ENCODE data around the gene IREB2.

The IREB2 gene

GRCh38 chr15:78542647-78543046, 104.6 kb downstream of the IREB2 start:
- H3K9ac ChIP-seq (ENCODE audit: low read length) = no peak overlapping the region

GRCh38 chr15:78550194-78550593, 112.2 kb downstream of the IREB2 start:
- H3K4me2 ChIP-seq (ENCODE audit: low read depth, low read length, poor library complexity, severe bottlenecking) = no peak overlapping the region
- H3K27ac ChIP-seq (ENCODE audit: low read depth, low read length) = no peak overlapping the region
- no peaks in the 10 kb centered on the region for H3K9me2 ChIP-seq (replicated peaks; ENCODE audit: insufficient read depth, low read length)
- H3K4me3 ChIP-seq (ENCODE audit: insufficient read depth, low read length, poor library complexity, severe bottlenecking) = no peak overlapping the region
- H3K27me3 ChIP-seq (ENCODE audit: low read length) = no peaks in the 10 kb centered on the region
- H2AFZ ChIP-seq (ENCODE audit: low read depth, low read length, severe bottlenecking) = no peak overlapping the region
- H3K79me2 ChIP-seq (ENCODE audit: insufficient read depth, low read length) = no peaks in the 10 kb centered on the region
- 0 out of 2 replicates have a peak, but pooled peaks cover 6% of the 10 kb centered on the region for H4K20me1 ChIP-seq (ENCODE audit: low read depth, low read length)
- H3F3A ChIP-seq (ENCODE audit: insufficient read depth) = 0 out of 2 replicates have a peak, but pooled peaks cover 4% of the 10 kb centered on the region
- peaks cover 29% of the 10 kb centered on the region for H3K36me3 ChIP-seq (ENCODE audit: low read length)
- no peak for TF ChIP-seq CTCF (IDR thresholded peaks at IDR 0.05; ENCODE audit: insufficient read depth, low read length, poor library complexity, severe bottlenecking)
- no peak for TF ChIP-seq EZH2phosphoT487 (conservative IDR thresholded peaks at IDR 0.05; ENCODE audit: low read length)
- H3K9me3 ChIP-seq (ENCODE audit: insufficient read depth, low read length) = no peaks in the 10 kb centered on the region
- H3K9ac ChIP-seq (ENCODE audit: low read length) = no peak overlapping the region

More at GRCh38 chr15:78542647-78543046, 104.6 kb downstream of the IREB2 start:
- Histone ChIP-seq H3K36me3 (ENCODE audit: low read length) (peaks cover 41% of the 10 kb centered on the region), H3K9me2 (replicated peaks; ENCODE audit: insufficient read depth, low read length) (no peaks in the 10 kb centered on the region), H3K9me3 (ENCODE audit: insufficient read depth, low read length) (no peaks in the 10 kb centered on the region), H2AFZ (ENCODE audit: low read depth, low read length, severe bottlenecking) (no peak overlapping the region), H3K27ac (ENCODE audit: low read depth, low read length) (no peak overlapping the region), H3K79me2 (ENCODE audit: insufficient read depth, low read length) (peaks cover 32% of the 10 kb centered on the region), H3K27me3 (ENCODE audit: low read length) (no peaks in the 10 kb centered on the region), H4K20me1 (ENCODE audit: low read depth, low read length) (0 out of 2 replicates have a peak, but pooled peaks cover 9% of the 10 kb centered on the region), H3K4me3 (ENCODE audit: insufficient read depth, low read length, poor library complexity, severe bottlenecking) (no peak overlapping the region), H3K4me2 (ENCODE audit: low read depth, low read length, poor library complexity, severe bottlenecking) (no peak overlapping the region), H3F3A (ENCODE audit: insufficient read depth) (no peaks in the 10 kb centered on the region)
- TF ChIP-seq CTCF (IDR thresholded peaks at IDR 0.05; ENCODE audit: insufficient read depth, low read length, poor library complexity, severe bottlenecking) (no peak), EZH2phosphoT487 (conservative IDR thresholded peaks at IDR 0.05; ENCODE audit: low read length) (no peak)

- peaks cover 22% of the 10 kb centered on the region for H3K36me3 ChIP-seq (ENCODE audit: low read length)
- no peak overlapping the region for H2AFZ ChIP-seq (ENCODE audit: low read depth, low read length, severe bottlenecking)
- TF ChIP-seq EZH2phosphoT487 (conservative IDR thresholded peaks at IDR 0.05; ENCODE audit: low read length) = no peak
- no peak for TF ChIP-seq CTCF (IDR thresholded peaks at IDR 0.05; ENCODE audit: insufficient read depth, low read length, poor library complexity, severe bottlenecking)
- no peak overlapping the region for H3K9ac ChIP-seq (ENCODE audit: low read length)
- H3F3A ChIP-seq (ENCODE audit: insufficient read depth) = 0 out of 2 replicates have a peak, but pooled peaks cover 4% of the 10 kb centered on the region
- H3K4me2 ChIP-seq (ENCODE audit: low read depth, low read length, poor library complexity, severe bottlenecking) = no peak overlapping the region
- no peak overlapping the region for H3K4me3 ChIP-seq (ENCODE audit: insufficient read depth, low read length, poor library complexity, severe bottlenecking)
- 0 out of 2 replicates have a peak, but pooled peaks cover under 1% of the 10 kb centered on the region for H4K20me1 ChIP-seq (ENCODE audit: low read depth, low read length)
- no peaks in the 10 kb centered on the region for H3K27me3 ChIP-seq (ENCODE audit: low read length)
- H3K79me2 ChIP-seq (ENCODE audit: insufficient read depth, low read length) = no peaks in the 10 kb centered on the region
- no peaks in the 10 kb centered on the region for H3K9me2 ChIP-seq (replicated peaks; ENCODE audit: insufficient read depth, low read length)
- no peak overlapping the region for H3K27ac ChIP-seq (ENCODE audit: low read depth, low read length)
- H3K9me3 ChIP-seq (ENCODE audit: insufficient read depth, low read length) = no peaks in the 10 kb centered on the region
These were observed 112.8 kb downstream of the IREB2 start for GRCh38 chr15:78550815-78551214.

Data from SU-DHL-6 (cell line).